AG08396 (cell line): ENCODE data around the gene TMEM184C.
A peak's percentile ranks its signal among the peaks of the same experiment; 100 is the strongest.

ENCODE experiments used
- DNase-seq: peaks from one replicate; pipeline ENCODE4 v3.0.0; 2012; ENCODE audit warnings: low spot score, mixed read lengths

The TMEM184C gene

GRCh38 chr4:147617173-147617840, at the start of gene TMEM184C:
Gene TMEM184C, plus strand, starts transcription at chr4:147617397. Its CDS starts 560 bp downstream, at chr4:147617957.
- DNase-seq = peak; percentile 92

DNA sequence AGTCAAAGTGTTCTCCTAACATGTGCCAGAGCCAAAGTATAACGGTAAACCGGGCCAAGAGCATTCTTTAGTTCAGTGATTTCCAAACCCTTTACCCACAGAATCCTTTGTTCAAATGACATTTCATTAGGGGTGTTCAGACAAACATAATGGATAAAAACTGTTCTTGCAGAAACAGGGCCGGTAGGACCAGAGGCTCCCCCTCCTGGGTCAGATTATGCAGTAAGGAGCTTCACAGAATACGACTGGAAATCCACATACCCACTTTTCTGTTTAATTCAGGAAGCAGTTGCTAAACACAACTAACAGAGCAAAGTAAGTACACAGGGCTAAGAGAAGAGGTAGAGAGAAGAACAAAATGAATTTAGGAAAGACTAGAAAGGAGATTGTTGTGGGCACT, 46.6 kb upstream of the TMEM184C start:
- no peak for DNase-seq

DNA sequence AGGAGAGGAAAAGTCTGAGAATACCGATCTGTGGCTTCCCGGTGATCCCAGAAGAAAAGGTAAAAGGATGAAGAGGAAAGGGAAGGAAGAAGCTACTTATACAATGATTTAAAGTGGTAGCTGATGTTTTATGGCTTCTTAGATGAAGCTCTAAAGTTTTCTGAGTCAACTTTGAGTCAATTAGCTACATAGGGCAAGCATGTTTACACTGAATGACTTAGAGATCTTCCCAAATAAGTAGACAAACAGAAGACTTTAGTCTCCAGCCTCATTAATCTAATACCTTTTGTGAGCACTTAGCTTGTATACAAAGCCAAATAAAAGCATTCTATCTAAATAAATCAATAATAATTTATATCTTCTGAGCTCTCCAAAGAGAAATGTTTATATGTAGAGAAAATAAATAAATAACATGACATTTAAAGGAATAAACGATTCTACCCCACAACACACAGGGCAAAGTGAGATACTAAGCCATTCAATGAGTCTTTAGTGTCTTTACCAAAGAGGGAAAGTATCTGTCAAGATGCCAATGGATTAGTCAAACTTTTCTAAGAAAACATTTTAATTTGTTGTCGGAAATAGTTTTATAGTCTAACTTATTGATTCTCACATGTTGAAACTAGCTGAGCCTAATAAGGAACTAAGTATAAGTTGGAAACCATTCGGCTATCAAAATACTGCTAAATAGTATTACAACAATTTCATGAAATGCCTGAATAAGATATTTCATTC, 46.0 kb upstream of the TMEM184C start:
- DNase-seq = no peak

- no peak for DNase-seq
Observed at GRCh38 chr4:147576084-147576483, 41.1 kb upstream of the TMEM184C start.

- peak; percentile 76 for DNase-seq
Observed at GRCh38 chr4:147578051-147578476, 39.1 kb upstream of the TMEM184C start.

DNA sequence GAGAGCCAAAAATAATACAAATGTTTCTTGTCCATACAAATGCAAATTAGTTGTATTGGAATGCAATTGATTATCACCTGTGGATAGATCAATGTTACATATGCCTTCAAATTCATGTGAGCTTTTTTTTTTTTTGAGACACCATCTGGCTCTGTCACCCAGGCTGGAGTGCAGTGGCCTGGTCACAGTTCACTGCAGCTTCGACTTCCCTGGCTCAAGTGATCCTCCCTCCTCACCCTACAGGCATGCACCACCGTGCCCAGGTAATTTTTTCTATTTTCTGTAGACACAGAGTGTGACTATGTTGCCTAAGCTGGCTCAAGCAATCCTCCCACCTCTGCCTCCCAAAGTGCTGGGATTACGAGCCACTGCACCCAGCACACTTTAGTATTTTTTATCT, 38.6 kb upstream of the TMEM184C start:
- DNase-seq = no peak

- no peak for DNase-seq
Observed at GRCh38 chr4:147580396-147580795, 36.8 kb upstream of the TMEM184C start.

DNA sequence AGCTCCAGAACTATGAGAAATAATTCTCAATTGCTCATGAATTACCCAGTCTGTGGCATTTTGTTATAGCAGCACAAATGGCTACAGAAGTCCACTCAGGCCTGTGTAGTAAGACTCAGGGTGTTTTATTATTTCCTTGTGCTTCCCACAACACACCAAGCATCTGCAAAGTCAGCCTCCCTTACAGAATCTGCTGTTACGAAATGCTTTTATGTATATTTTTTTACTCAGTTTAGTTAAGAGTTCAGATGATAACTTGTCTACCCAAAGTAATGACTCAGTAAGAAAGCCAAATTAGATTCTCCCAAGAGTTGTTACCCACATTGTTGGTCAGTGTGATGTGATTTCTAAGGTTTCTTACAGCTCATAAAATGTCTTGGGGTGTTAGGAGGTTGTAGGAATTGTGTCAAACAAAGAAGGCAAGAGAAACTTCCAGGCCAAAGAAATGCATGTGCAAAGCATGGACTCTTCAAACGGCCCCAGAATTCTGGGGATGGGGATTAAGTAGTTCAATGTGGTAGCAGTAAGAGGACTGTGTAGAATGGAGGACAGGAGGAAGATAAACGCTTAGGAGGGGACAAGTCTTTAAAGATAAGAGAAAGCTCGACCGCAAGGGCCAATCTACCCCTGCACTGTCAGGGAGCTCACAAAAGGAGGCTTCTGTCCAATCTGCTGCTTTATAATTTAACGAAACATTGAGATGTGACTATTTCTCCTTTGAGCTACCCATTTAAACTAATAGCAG, 35.4 kb upstream of the TMEM184C start:
- DNase-seq = no peak

DNA sequence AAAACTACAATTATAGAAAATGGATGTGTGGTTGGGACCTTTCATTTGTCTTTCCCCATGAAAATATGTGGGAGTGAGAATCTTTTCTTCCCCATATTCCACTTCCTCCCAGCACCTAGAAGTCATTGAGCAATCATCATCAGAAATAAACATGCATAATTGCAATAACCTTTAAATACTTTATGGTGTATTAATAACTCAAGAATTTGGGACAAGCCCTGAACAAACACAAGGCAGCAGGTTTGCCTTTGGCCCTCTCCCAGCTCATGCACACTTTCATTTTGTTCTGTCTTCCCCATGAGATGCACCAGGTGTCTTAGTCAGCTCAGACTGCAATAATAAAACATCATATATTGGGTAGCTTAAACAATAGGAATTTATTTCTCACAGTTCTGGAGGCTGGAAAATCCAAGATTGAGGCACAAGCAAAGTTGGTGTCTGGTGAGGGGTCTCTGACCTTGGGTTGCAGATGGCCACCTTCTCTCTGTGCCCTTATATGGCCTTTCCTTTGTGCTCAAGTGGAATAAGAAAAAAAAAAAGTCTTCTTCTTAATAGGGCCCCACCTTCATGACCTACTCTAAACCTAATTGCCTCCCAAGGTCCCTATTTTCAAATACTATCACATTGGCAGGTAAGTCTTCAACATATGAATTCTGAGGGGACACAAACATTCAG, 34.7 kb upstream of the TMEM184C start:
- no peak for DNase-seq

DNA sequence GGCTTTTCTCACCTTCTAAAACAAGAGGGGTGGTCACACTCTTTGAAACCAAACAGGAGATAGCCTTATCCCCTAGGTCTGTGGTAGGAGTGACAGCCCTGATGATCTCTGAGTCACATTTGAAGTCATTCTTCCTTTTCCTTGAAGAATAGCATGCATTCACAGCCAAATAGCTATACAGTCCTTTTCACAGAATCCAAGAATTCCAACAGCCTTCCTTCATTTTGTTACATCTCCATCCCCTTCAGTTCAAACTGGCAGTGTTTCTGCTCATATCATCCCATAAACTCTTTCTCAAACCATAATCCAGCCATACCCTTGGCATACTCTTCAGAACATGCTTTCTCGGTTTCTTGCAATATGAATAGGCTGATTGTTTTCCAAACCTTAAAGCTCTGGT, 33.3 kb upstream of the TMEM184C start:
- no peak for DNase-seq

DNA sequence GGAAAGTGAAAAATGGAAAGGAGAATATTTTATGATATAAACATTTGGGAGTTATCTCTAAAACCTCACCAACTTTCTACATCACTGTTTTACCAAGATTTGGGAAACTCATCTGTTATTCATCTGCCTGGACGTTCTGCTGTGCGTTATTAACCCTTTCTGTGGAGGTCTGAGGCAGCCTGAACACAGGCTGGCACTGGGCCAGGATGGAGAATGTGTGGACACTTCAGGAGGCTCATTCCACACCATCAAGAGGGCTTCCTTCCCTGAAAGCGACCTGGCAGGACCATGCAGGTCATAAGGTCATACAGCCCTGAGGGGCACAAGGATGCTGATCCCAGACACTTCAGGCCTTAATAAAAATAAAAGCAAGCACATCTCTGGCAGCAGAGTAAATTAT, 31.2 kb upstream of the TMEM184C start:
- DNase-seq = no peak

GRCh38 chr4:147586637-147587036, 30.6 kb upstream of the TMEM184C start:
- no peak for DNase-seq

- no peak for DNase-seq
Observed at GRCh38 chr4:147587041-147587440, 30.2 kb upstream of the TMEM184C start.

DNA sequence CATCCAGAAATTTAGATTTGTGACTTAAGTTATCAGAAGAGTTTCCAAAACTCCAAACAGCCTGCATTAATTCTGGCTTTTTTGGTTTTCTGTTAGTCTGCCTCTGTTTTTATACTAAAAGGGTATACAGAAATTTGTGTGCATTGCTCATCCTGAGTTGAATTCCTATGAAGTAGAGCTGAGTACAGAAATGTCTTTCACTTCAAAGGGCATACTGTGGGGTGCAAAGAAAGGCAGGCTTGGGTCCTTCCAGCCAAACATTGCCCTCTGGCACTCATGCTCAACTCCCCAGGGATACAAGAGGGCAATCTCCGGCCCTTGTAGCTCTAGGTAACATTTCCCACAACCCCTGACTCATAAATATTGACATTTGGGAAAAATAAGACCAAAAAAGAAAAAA, 27.6 kb upstream of the TMEM184C start:
- DNase-seq = no peak

DNA sequence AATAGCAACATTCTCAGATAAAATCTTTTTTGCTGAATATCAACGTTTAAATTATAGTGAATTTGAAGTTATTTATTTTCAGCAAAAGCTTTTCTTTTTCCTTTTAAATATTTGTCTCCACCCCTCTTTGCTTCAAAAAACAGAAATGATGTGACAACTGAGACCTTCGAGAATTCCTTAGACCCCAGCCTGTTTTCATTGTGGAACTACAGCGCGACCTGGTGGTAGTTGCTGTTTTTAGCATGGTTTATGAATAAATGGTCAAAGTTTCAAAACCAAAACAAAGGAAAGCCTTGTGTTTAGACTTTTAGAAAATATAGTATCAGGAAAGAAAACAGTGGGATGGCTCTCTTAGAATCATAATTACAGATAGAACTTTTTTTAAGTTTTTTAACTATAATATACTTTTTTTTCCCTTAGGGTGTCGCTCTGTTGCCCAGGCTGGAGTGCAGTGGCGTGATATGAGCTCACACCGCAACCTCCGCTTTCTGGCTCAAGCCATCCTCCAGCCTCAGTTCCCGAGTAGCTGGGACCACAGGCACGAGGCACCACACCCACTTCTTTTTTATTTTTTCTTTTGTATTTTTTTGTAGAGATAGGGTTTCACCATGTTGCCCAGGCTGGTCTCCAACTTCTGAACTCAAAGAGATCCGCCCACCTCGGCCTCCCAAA, 26.8 kb upstream of the TMEM184C start:
- DNase-seq = peak; percentile 45

- DNase-seq = no peak
Observed at GRCh38 chr4:147591106-147591505, 26.1 kb upstream of the TMEM184C start.

DNA sequence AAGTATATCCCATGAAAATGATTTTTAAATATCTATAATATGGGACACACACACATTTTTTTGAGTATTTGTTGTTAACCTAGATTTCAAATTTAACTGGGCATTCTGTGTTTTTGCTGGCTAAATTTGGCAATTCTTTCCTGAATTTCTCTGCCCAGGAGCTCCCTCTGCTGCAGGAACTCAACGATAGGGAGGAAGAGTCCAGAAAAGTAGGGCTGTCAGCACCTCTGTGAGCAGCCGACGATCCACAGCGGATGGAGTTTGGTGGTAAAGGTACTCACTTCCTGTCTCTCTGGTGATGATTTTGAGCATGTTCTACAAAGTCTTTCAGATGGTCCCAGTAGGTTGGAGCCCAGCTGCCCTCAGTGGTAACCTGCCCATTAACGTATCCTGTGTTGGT, 23.1 kb upstream of the TMEM184C start:
- no peak for DNase-seq

GRCh38 chr4:147594578-147594977, 22.6 kb upstream of the TMEM184C start:
- no peak for DNase-seq

DNA sequence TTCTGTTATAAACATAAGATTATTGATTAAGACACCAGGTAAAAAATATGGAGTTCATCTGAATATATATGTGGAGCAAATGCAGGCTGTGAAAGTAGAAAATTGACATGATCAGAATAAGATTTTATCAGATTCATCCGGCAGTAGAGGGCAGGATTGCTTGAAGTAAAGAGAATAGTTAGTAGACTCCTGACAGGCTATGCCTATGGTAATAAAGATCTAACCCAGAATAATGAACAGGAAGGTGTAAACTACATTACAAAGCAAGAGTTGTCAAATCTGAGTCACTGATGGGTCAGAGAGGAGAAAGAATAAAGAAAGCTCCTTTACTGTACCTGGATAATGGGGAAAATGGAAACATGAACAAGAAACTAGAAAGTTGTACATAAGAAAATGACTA, 20.8 kb upstream of the TMEM184C start:
- no peak for DNase-seq

DNA sequence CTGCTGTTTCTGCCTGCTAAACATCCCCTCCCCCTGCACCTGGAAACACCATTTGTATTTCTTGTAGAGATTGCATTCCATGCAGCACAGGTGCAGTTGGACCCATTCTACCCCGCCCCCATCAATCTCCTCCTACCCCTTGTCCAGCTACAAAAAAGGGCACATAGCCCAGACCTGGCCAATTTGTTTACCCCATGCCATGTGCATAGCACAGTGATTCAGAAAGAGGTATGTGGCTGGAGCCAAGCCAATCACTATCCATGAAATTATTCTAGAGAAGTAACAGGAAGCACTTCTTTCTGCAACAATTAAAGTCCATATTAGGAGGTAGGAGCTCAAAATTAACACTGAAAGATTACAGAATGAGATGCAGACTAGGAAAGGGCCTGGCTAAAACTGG, 20.2 kb upstream of the TMEM184C start:
- peak; percentile 66 for DNase-seq

GRCh38 chr4:147597561-147597960, 19.6 kb upstream of the TMEM184C start:
- no peak for DNase-seq

DNA sequence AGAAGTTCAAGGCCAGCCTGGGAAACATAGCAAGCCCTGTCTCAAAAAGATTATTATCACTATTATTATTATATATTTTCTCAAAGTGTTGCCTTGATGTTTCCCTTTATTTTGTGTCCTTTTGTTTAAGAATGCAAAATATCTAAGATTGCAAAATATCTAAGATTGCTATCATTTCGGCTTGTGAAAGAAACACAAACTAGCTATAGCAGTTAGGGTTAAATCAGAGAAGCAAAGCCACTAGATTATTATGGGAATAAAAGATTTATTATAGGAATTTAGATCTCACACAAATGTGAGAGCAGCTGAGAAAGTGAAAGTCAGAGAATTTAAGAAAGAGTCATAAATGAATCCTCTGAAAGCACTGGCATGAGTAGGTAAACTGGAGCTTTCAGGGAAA, 18.0 kb upstream of the TMEM184C start:
- DNase-seq = no peak
